ENCODE measurements around the gene IWS1. TPM values are rescaled to one million over a fixed set of nuclear protein-coding genes. Genes with fewer than 3 reads are reported as not detected.
"Not testable (repeated sequence)": the region's sequence is repeated elsewhere in the genome, so short reads cannot be mapped to it uniquely, and the experiment has no call there.

IWS1 gene
- total RNA-seq, 1 donor: 30.9 TPM

- Histone ChIP-seq H3K27me3 (ENCODE audit: insufficient read depth, low read length) (no peaks in the 10 kb centered on the region), H3K9me3 (ENCODE audit: low read depth, low read length) (no peaks in the 10 kb centered on the region), H3K4me1 (ENCODE audit: insufficient read depth, low read length) (no peaks in the 10 kb centered on the region), H3K4me3 (ENCODE audit: low read length) (no peak overlapping the region)
Measured at GRCh38 chr2:127545189-127545588, 18.9 kb upstream of the IWS1 start.

GRCh38 chr2:127543013-127543501 is 16.8 kb upstream of the IWS1 start:
- H3K27me3 ChIP-seq (ENCODE audit: insufficient read depth, low read length); H3K4me3 ChIP-seq (ENCODE audit: low read length); H3K9me3 ChIP-seq (ENCODE audit: low read depth, low read length); H3K4me1 ChIP-seq (ENCODE audit: insufficient read depth, low read length): not testable (repeated sequence)

- no peaks in the 10 kb centered on the region for H3K9me3 ChIP-seq (ENCODE audit: low read depth, low read length)
- H3K4me3 ChIP-seq (ENCODE audit: low read length): no peak overlapping the region
- no peaks in the 10 kb centered on the region for H3K4me1 ChIP-seq (ENCODE audit: insufficient read depth, low read length)
- H3K27me3 ChIP-seq (ENCODE audit: insufficient read depth, low read length): no peaks in the 10 kb centered on the region
Measured at GRCh38 chr2:127542231-127542630, 15.9 kb upstream of the IWS1 start.

- Histone ChIP-seq H3K27me3 (ENCODE audit: insufficient read depth, low read length) (no peaks in the 10 kb centered on the region), H3K9me3 (ENCODE audit: low read depth, low read length) (no peaks in the 10 kb centered on the region), H3K4me1 (ENCODE audit: insufficient read depth, low read length) (no peaks in the 10 kb centered on the region), H3K4me3 (ENCODE audit: low read length) (no peak overlapping the region)
Measured at GRCh38 chr2:127541809-127542208, 15.5 kb upstream of the IWS1 start.

GRCh38 chr2:127537644-127538043 is 11.4 kb upstream of the IWS1 start:
- Histone ChIP-seq H3K4me3 (ENCODE audit: low read length) (no peak overlapping the region), H3K27me3 (ENCODE audit: insufficient read depth, low read length) (no peaks in the 10 kb centered on the region), H3K9me3 (ENCODE audit: low read depth, low read length) (no peaks in the 10 kb centered on the region), H3K4me1 (ENCODE audit: insufficient read depth, low read length) (no peaks in the 10 kb centered on the region)

- H3K4me3 ChIP-seq (ENCODE audit: low read length): no peak overlapping the region
- no peaks in the 10 kb centered on the region for H3K9me3 ChIP-seq (ENCODE audit: low read depth, low read length)
- no peaks in the 10 kb centered on the region for H3K4me1 ChIP-seq (ENCODE audit: insufficient read depth, low read length)
- H3K27me3 ChIP-seq (ENCODE audit: insufficient read depth, low read length): no peaks in the 10 kb centered on the region
Measured at GRCh38 chr2:127536707-127537541, 10.6 kb upstream of the IWS1 start.

- H3K4me3 ChIP-seq (ENCODE audit: low read length): no peak overlapping the region
Measured at GRCh38 chr2:127535918-127536317, 9.6 kb upstream of the IWS1 start.

GRCh38 chr2:127535422-127535901 is 9.2 kb upstream of the IWS1 start, which contains the start of gene MYO7B:
Gene MYO7B (plus strand): TSS chr2:127535683. CDS start chr2:127559723, 24,040 bp downstream.
- no peak within 1 kb of the TSS for H3K4me3 ChIP-seq (ENCODE audit: low read length)

More at GRCh38 chr2:127535918-127536317, 9.6 kb upstream of the IWS1 start:
- no peaks in the 10 kb centered on the region for H3K27me3 ChIP-seq (ENCODE audit: insufficient read depth, low read length)
- no peaks in the 10 kb centered on the region for H3K4me1 ChIP-seq (ENCODE audit: insufficient read depth, low read length)
- no peaks in the 10 kb centered on the region for H3K9me3 ChIP-seq (ENCODE audit: low read depth, low read length)

GRCh38 chr2:127532296-127532695 is 6.0 kb upstream of the IWS1 start:
- no peak overlapping the region for H3K4me3 ChIP-seq (ENCODE audit: low read length)
- no peaks in the 10 kb centered on the region for H3K27me3 ChIP-seq (ENCODE audit: insufficient read depth, low read length)
- peaks cover 6% of the 10 kb centered on the region for H3K4me1 ChIP-seq (ENCODE audit: insufficient read depth, low read length)

More at GRCh38 chr2:127535422-127535901, 9.2 kb upstream of the IWS1 start, which contains the start of gene MYO7B:
- Histone ChIP-seq H3K27me3 (ENCODE audit: insufficient read depth, low read length) (no peaks in the 10 kb centered on the region), H3K9me3 (ENCODE audit: low read depth, low read length) (no peaks in the 10 kb centered on the region), H3K4me1 (ENCODE audit: insufficient read depth, low read length) (no peaks in the 10 kb centered on the region)

GRCh38 chr2:127531221-127531648 is 4.9 kb upstream of the IWS1 start:
- Histone ChIP-seq H3K4me1 (ENCODE audit: insufficient read depth, low read length) (peaks cover 11% of the 10 kb centered on the region), H3K27me3 (ENCODE audit: insufficient read depth, low read length) (no peaks in the 10 kb centered on the region), H3K9me3 (ENCODE audit: low read depth, low read length) (no peaks in the 10 kb centered on the region), H3K4me3 (ENCODE audit: low read length) (no peak overlapping the region)

More at GRCh38 chr2:127532296-127532695, 6.0 kb upstream of the IWS1 start:
- H3K9me3 ChIP-seq (ENCODE audit: low read depth, low read length): no peaks in the 10 kb centered on the region

- H3K4me1 ChIP-seq (ENCODE audit: insufficient read depth, low read length): peaks cover 14% of the 10 kb centered on the region
- no peaks in the 10 kb centered on the region for H3K9me3 ChIP-seq (ENCODE audit: low read depth, low read length)
- H3K4me3 ChIP-seq (ENCODE audit: low read length): no peak overlapping the region
- H3K27me3 ChIP-seq (ENCODE audit: insufficient read depth, low read length): no peaks in the 10 kb centered on the region
Measured at GRCh38 chr2:127530245-127531140, 4.2 kb upstream of the IWS1 start.

- not testable (repeated sequence) for H3K4me3 ChIP-seq (ENCODE audit: low read length); H3K9me3 ChIP-seq (ENCODE audit: low read depth, low read length); H3K27me3 ChIP-seq (ENCODE audit: insufficient read depth, low read length)
- H3K4me1 ChIP-seq (ENCODE audit: insufficient read depth, low read length): peaks cover 23% of the 10 kb centered on the region
Measured at GRCh38 chr2:127529416-127529815, 3.1 kb upstream of the IWS1 start.

GRCh38 chr2:127528487-127528886 is 2.2 kb upstream of the IWS1 start:
- Histone ChIP-seq H3K27me3 (ENCODE audit: insufficient read depth, low read length) (no peaks in the 10 kb centered on the region), H3K4me3 (ENCODE audit: low read length) (no peak overlapping the region), H3K9me3 (ENCODE audit: low read depth, low read length) (no peaks in the 10 kb centered on the region), H3K4me1 (ENCODE audit: insufficient read depth, low read length) (peaks cover 28% of the 10 kb centered on the region)

GRCh38 chr2:127527001-127527804 is 914 bp upstream of the IWS1 start:
- no peaks in the 10 kb centered on the region for H3K27me3 ChIP-seq (ENCODE audit: insufficient read depth, low read length)
- peak overlapping the region; percentile 81 for H3K4me3 ChIP-seq (ENCODE audit: low read length)
- H3K9me3 ChIP-seq (ENCODE audit: low read depth, low read length): no peaks in the 10 kb centered on the region

More at GRCh38 chr2:127527001-127527804, 914 bp upstream of the IWS1 start:
- H3K4me1 ChIP-seq (ENCODE audit: insufficient read depth, low read length): peaks cover 28% of the 10 kb centered on the region

Measured in mononuclear cell (primary cell).